Measurements from ENCODE around the gene NR2C2AP. TPM values are rescaled to one million over a fixed set of nuclear protein-coding genes. Genes with fewer than 3 reads are reported as not detected.
A peak's percentile ranks its signal among the peaks of the same experiment; 100 is the strongest.

Gene NR2C2AP
- total and polyA plus RNA-seq, 2 donors (not counting 1 experiment from before 2014, with no cell fraction given): 3.3 to 4.6 TPM

DNA sequence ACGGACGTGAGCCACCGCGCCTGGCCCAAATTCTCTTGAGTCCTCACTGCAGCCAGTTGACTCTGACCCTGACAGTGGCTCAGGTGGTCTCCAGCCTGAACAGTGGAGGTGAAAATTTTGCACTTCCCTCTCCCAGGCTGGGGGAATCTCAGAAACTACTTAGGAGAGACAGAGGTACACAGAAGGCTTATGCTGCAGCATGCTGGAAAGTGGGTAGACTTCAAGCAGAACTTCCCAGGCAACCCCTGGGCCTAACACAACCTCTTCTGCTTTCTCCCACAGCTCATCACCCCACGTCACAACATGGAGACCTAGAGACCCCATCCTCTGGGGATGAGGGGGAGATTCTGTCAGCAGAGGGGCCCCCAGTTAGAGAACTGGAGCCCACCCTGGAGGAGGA lies 23.0 kb upstream of the NR2C2AP start:
- Histone ChIP-seq H3K9me3 (ENCODE audit: control insufficient read depth, insufficient read depth, low read depth, low read length) (no peaks in the 10 kb centered on the region), H3K4me2 (ENCODE audit: extremely low read depth, insufficient read depth, low read length) (no peak overlapping the region), H3K4me1 (ENCODE audit: control insufficient read depth, extremely low read depth, insufficient read depth, low read length) (no peaks in the 10 kb centered on the region), H4K20me1 (ENCODE audit: control insufficient read depth, extremely low read depth, insufficient read depth, low read length) (no peaks in the 10 kb centered on the region), H3K36me3 (ENCODE audit: control insufficient read depth, insufficient read depth, low read length) (no peaks in the 10 kb centered on the region), H3K79me2 (ENCODE audit: control insufficient read depth, insufficient read depth, low read length) (no peaks in the 10 kb centered on the region), H3K4me3 (replicated peaks in 1 of 4; ENCODE audit: control extremely low read depth in 1 of 4, insufficient read depth in 1 of 4, low read depth in 3 of 4, low read length in 4 of 4) (no peak overlapping the region), H3K27me3 (ENCODE audit: control insufficient read depth, insufficient read depth, low read length) (peaks cover 11% of the 10 kb centered on the region), H2AFZ (ENCODE audit: low read length) (no peak overlapping the region), H3K9ac (ENCODE audit: insufficient read depth, low read length) (no peak overlapping the region), H3K27ac (ENCODE audit: insufficient read depth, low read length) (no peak overlapping the region)
- no peak for DNase-seq (ENCODE audit: low read depth in 2 of 2)
- no peak for TF ChIP-seq EZH2 (IDR thresholded peaks at IDR 0.05; ENCODE audit: low read length, missing control alignments)
- TF ChIP-seq, protein P1, sequence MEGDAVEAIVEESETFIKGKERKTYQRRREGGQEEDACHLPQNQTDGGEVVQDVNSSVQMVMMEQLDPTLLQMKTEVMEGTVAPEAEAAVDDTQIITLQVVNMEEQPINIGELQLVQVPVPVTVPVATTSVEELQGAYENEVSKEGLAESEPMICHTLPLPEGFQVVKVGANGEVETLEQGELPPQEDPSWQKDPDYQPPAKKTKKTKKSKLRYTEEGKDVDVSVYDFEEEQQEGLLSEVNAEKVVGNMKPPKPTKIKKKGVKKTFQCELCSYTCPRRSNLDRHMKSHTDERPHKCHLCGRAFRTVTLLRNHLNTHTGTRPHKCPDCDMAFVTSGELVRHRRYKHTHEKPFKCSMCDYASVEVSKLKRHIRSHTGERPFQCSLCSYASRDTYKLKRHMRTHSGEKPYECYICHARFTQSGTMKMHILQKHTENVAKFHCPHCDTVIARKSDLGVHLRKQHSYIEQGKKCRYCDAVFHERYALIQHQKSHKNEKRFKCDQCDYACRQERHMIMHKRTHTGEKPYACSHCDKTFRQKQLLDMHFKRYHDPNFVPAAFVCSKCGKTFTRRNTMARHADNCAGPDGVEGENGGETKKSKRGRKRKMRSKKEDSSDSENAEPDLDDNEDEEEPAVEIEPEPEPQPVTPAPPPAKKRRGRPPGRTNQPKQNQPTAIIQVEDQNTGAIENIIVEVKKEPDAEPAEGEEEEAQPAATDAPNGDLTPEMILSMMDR (conservative IDR thresholded peaks at IDR 0.05 in 1 of 2, IDR thresholded peaks at IDR 0.05 in 1 of 2; ENCODE audit: low read depth in 1 of 2, low read length in 2 of 2): no peak

DNA sequence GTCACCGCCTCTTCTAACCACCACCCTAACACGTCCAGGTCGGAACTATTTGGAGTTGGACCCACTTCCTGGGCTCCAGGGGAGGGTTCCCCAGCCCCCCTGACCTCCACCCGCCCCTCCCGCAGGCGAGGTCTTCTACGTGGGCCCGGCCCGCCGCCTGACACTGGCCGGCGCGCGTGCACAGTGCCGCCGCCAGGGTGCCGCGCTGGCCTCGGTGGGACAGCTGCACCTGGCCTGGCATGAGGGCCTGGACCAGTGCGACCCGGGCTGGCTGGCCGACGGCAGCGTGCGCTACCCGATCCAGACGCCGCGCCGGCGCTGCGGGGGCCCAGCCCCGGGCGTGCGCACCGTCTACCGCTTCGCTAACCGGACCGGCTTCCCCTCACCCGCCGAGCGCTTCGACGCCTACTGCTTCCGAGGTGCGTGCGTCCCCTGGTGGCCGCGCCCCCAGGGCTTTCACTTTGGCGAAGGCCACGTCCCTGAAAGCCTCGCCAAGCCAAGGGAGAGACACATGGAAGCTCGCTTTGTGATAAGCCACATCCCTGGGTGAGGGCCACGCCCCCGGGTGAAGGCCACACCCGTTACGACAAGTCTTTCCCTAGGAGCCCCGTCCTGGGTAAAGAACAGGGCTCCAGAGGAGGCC lies 21.8 kb upstream of the NR2C2AP start:
- DNase-seq (ENCODE audit: low read depth in 2 of 2): peak in 1 of 2 donors; percentile 59

DNA sequence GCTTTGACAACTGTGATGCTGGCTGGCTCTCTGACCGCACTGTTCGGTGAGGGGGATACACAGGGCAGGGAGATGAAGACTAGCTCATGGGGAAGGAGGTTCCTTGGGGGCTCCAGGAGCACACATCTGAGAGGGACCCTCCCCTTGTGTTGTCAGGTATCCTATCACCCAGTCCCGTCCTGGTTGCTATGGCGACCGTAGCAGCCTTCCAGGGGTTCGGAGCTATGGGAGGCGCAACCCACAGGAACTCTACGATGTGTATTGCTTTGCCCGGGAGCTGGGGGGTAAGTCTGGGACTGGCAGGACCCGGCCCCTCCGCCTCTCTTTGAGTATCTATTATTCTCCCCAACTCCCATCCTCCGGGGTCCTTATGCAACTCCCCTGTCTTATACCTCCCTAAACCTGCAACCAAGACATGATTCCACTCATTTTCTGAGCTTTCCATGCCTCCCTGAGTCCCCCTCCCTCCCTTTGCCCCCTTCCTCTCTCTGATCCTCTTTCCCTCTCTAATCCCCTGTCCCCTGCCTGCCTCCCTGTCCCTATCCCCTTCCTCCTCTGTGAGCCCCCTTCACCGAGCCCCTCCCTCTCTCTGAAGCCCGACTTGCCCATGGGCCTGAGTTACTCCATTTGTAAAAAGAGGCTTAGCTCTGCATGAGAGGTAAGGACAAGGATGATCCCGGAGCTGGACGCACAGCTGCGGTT lies 21.1 kb upstream of the NR2C2AP start:
- no peak for TF ChIP-seq EZH2 (IDR thresholded peaks at IDR 0.05; ENCODE audit: low read length, missing control alignments)
- TF ChIP-seq, protein P1 (conservative IDR thresholded peaks at IDR 0.05 in 1 of 2, IDR thresholded peaks at IDR 0.05 in 1 of 2; ENCODE audit: low read depth in 1 of 2, low read length in 2 of 2): no peak
- no peaks in the 10 kb centered on the region for H3K36me3 ChIP-seq (ENCODE audit: control insufficient read depth, insufficient read depth, low read length)
- no peak overlapping the region for H3K4me3 ChIP-seq (replicated peaks in 1 of 4; ENCODE audit: control extremely low read depth in 1 of 4, insufficient read depth in 1 of 4, low read depth in 3 of 4, low read length in 4 of 4)
- H3K4me1 ChIP-seq (ENCODE audit: control insufficient read depth, extremely low read depth, insufficient read depth, low read length): no peaks in the 10 kb centered on the region
- H3K27me3 ChIP-seq (ENCODE audit: control insufficient read depth, insufficient read depth, low read length): peaks cover 11% of the 10 kb centered on the region
- H4K20me1 ChIP-seq (ENCODE audit: control insufficient read depth, extremely low read depth, insufficient read depth, low read length): no peaks in the 10 kb centered on the region
- H3K9me3 ChIP-seq (ENCODE audit: control insufficient read depth, insufficient read depth, low read depth, low read length): no peaks in the 10 kb centered on the region
- no peak overlapping the region for H2AFZ ChIP-seq (ENCODE audit: low read length)
- no peak for DNase-seq (ENCODE audit: low read depth in 2 of 2)
- H3K4me2 ChIP-seq (ENCODE audit: extremely low read depth, insufficient read depth, low read length): no peak overlapping the region
- no peak overlapping the region for H3K9ac ChIP-seq (ENCODE audit: insufficient read depth, low read length)
- H3K27ac ChIP-seq (ENCODE audit: insufficient read depth, low read length): no peak overlapping the region
- H3K79me2 ChIP-seq (ENCODE audit: control insufficient read depth, insufficient read depth, low read length): no peaks in the 10 kb centered on the region

More for the DNA sequence above, 21.8 kb upstream of the NR2C2AP start:
- Histone ChIP-seq H3K4me1 (ENCODE audit: control insufficient read depth, extremely low read depth, insufficient read depth, low read length) (no peaks in the 10 kb centered on the region), H3K9ac (ENCODE audit: insufficient read depth, low read length) (no peak overlapping the region), H3K4me2 (ENCODE audit: extremely low read depth, insufficient read depth, low read length) (peak overlapping the region; percentile 51), H3K9me3 (ENCODE audit: control insufficient read depth, insufficient read depth, low read depth, low read length) (no peaks in the 10 kb centered on the region), H3K79me2 (ENCODE audit: control insufficient read depth, insufficient read depth, low read length) (no peaks in the 10 kb centered on the region), H3K27ac (ENCODE audit: insufficient read depth, low read length) (no peak overlapping the region), H3K4me3 (replicated peaks in 1 of 4; ENCODE audit: control extremely low read depth in 1 of 4, insufficient read depth in 1 of 4, low read depth in 3 of 4, low read length in 4 of 4) (peak overlapping the region in 2 of 4 experiments; percentile 21 to 28), H4K20me1 (ENCODE audit: control insufficient read depth, extremely low read depth, insufficient read depth, low read length) (no peaks in the 10 kb centered on the region), H3K27me3 (ENCODE audit: control insufficient read depth, insufficient read depth, low read length) (peaks cover 11% of the 10 kb centered on the region), H2AFZ (ENCODE audit: low read length) (no peak overlapping the region), H3K36me3 (ENCODE audit: control insufficient read depth, insufficient read depth, low read length) (no peaks in the 10 kb centered on the region)
- TF ChIP-seq, protein P1 (conservative IDR thresholded peaks at IDR 0.05 in 1 of 2, IDR thresholded peaks at IDR 0.05 in 1 of 2; ENCODE audit: low read depth in 1 of 2, low read length in 2 of 2): peak; percentile 45 to 60
- no peak for TF ChIP-seq EZH2 (IDR thresholded peaks at IDR 0.05; ENCODE audit: low read length, missing control alignments)
